Activated effector memory CD4-positive, alpha-beta T cell treated with Interleukin-2 at 50 U/mL for 16 hours (primary cell): ENCODE measurements around the gene SYTL2.
"Not testable (repeated sequence)": the region's sequence is repeated elsewhere in the genome, so short reads cannot be mapped to it uniquely, and the experiment has no call there.

ENCODE experiments used
- DNase-seq: peaks from one replicate; pipeline ENCODE4 v3.0.0-alpha.2; 2020

SYTL2 gene

DNA sequence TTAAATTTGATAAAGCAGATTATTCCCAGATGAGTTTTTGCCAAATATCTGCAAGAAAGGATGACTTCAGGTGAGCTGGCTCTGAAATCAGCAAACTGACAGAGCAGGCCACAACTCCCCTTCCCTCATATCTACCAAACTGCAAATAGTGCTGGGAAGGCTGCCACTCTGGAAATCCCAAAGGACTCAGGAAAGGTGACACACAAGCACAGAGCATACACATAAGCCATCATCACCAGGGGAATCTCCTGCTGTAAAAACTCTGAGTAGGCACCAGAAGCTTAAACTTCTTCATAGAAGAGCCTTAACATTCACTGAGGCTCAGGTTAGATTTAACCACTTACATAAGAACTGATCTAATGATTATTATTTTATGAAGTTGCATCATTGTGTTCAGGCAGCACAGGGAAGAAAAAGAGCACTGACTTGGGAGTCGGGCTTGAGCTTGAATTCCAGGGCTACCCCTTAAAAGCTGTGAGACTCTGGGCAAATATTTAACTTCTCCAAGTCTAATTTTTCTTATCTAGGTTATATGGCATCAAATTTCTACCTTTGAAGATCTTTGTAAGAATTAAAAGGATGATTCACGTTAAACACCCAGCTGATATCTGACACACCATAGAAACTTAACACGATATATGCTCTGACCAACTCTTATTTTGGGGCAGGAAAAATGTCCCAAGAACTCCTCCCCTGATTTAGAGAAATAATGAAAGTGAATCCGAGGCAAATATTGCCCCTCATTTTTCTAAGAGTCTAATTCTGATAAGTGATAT lies 15.0 kb downstream of the SYTL2 start:
- DNase-seq: no peak

- no peak for DNase-seq
Measured at GRCh38 chr11:85791409-85791990, 19.4 kb downstream of the SYTL2 start.

DNA sequence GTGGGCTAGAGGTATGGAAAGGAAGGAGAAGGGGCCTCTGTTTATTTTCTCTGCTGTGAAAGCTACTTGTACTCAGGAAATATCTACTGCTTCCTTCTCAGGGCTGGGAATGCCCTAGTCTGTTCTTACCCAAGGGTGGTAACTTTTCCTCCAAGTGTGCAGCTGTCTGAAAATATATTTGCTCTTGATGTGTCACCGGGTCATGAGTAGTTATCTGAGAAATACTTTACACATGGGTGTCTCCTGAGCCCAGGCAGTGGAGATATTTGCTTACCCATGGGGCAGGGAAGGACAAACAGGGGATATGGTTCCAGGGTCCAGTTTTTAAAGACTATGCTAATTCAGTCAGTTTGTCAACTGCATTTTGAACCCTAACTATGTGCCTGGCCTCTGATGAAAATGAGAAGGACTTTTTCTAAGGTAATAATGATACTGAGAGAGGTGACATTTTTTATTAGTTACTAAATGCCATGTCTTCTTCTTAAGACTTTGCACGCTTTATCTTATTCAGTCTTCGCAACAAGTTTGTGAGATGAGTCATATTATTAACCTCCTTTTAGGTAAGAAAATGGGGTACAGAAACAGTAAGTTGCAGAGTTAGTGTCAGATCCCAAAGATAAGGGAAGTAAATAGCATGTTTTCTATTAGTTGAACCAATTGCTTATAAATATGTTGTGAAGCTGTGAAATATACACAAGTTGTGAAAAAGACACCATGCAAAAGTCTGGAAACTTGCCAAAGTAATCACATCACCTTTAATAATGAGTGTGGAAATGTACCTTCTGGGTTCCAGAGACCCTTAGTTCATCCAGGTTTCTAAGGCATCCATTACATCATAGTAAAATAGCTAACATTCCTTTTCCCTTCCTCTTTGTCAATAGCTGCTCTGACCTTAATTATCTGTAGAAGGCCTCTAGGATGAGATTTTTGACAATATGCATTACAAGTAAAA lies 22.9 kb downstream of the SYTL2 start:
- DNase-seq: no peak

GRCh38 chr11:85787168-85787567 lies 23.8 kb downstream of the SYTL2 start:
- DNase-seq: no peak

DNA sequence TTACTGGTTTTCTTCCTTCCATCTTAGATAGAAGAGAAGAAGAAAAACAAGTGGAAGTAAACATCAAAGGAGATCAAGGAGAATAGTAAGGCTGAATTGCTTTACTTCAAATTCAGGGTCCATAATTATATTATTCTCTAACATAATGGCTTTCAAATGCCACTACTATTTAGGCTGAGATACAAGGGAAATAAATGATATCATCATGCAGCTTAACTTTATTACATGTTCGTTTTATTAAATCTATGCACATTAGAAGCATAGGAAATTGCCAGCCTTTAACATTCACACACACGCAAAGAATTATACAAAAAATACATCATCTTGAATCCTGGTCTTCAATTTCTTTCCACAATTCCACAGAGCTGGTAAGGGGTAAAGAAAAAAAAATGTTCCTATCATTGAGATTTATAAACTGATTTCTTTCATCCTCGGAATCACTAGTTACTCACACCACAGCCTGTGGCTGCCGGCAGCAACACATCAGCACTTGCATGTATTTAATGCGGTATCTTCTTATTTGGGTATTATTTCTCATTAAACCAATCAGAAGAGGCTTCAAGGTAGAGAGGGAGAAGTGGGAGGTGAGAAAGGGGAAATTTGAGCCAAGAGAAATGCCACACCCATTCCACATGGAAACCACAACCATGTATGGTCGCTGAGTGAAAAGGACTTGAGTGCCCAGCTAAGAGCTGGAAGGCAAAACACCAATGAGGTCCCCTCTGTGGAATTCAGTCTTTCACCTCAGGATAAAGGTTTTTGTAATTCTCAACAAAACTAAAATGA lies 26.3 kb downstream of the SYTL2 start:
- no peak for DNase-seq

DNA sequence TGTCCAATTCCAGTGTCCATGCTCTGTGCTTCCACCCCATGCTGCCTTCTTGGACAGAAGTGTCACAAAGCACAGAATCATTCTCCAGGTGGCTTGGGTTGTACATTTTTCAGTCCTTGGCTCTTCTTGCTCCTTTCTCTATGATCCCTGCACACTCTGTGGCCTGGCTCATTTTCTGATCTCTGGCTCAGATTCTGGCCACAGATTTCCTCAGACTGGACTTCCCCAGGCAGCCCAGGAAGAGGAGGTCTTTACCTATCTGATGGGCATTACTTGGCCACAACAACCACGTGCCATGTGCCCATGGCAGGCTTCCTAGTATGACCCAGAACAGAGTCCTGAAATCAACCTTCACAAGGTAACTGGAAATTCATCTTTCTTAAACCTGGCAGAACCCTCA lies 27.2 kb downstream of the SYTL2 start:
- DNase-seq: no peak

DNA sequence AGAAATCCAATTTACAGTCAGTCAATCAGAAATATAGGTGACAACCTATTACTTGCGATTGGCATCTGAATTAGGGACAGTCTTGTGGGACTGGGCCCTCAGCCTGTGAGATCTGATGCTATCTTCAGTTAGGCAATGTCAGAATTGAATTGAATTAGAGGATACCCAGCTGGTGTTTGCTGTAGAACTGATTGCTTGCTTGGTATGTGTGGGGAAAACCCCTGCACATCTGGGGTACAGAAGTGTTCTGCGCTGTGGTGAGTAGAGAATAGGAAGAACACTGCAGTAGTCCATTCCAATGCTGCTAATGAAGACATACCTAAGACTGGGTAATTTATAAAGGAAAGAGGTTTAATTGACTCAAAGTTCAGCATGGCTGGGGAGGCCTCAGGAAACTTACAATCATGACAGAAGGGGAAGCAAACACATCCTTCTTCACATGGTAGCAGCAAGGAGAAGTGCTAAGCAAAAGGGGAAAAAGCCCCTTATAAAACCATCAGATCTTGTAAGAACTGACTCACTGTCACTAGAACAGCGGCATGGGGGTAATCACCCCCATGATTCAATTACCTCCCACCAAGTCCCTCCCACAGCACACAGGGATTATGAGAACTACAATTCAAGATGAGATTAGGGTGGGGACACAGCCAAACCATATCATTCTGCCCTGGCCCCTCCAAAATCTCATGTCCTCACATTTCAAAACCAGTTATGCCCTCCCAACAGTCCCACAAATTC lies 30.0 kb downstream of the SYTL2 start:
- not testable (repeated sequence) for DNase-seq

DNA sequence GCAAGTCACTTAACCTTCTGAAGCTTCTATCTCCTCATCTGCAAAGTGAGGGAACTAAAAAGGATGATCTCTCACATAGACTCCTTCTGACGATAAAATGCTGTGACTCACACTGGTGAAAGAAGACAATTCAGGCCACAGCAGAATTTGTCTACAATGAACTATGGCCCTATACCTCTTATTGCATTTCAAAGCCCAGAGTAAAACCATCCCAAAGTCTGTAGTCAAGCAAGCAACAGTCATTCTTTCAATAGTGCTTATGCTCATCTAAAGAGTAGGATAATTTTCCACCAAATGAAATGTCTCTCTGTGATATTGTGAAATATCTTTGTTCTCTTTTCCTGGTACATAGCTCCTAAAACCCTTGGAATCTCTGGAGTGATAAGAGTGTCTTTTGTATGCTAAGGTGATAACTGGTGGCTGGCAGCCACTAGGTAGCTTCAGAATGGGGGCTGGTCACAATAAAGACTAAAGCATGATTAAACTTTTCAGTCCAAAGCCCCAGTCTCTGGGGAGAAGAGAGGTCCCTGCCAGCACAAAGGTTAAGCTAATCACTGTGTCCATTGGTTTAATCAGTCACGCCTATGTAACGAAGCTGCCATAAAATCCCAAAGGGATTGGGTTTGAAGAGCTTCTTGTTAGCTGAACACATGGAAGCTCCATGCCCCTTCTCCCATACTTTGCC lies 30.8 kb downstream of the SYTL2 start:
- DNase-seq: no peak

GRCh38 chr11:85777603-85777972 lies 33.4 kb downstream of the SYTL2 start:
- DNase-seq: not testable (repeated sequence)

DNA sequence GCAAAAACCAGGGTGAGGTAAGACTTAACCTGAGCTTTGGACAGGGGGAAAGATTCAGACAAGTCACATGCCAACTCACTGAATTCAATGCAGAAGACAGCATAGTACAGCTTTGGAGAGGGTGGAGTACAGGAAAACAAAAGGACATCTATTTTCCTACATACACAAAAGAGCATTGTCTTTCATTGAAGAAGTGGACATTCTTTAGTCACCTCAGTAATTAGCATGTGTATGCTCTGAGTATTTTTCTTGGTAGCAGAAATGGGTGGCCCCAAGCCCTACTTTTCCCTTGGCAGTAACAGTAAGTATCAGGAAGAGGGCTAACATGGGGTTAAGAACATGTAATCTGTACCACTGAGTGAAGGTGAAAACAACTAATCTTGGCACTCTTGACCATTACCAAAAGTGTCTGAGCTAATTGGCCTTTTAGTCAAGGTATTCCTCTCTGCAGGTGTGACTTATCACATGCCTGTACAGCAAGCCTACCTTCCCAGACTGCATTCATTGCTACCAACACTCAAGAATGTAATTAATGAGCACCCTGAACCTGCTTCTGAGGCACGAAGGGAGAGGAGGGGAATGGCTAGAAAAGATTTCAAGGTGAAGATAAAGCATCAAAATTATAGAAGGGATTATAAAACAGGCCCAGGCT lies 33.9 kb downstream of the SYTL2 start:
- DNase-seq: no peak

DNA sequence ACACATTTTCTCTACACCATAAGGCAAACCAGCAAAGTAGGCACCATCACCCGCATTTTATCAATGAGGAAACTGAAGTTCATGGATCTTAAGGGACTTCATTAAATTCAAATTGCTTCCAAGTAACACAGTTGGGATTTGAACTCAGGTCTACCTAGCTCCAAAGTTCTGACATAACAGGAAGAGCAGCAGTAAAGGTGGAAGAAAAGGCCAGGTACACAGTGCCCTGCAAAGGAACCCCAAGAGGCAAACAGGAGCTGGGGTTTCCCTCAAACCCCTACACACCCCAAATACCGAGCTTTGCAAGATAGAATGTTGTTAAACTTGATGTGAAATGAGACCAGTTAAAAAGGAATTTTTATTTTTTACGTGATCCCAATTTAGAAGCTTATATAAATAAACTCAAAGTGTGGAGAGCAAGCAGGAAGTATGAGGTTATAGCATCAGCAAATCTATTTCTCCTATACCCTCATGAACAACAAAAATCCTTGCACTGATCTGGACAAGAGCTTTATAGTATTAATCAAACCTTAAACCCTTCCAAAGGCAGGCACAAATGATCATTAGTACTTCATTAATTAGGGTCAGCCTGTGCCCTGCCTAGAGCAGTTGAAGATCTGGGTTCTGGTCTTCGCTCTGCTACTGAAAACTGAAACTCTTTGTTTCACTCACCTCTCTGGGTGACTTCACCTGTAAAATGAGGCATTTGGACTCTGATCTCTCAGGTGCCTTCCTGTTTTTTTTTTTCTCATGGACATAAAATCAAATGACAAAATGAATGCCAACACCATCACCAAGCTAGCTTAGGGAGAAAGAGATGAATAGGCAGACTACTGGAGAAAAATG lies 36.5 kb downstream of the SYTL2 start:
- no peak for DNase-seq

- DNase-seq: no peak
Measured at GRCh38 chr11:85772695-85773094, 38.2 kb downstream of the SYTL2 start.

GRCh38 chr11:85771568-85771967 lies 39.4 kb downstream of the SYTL2 start:
- DNase-seq: no peak

GRCh38 chr11:85769771-85770170 lies 41.2 kb downstream of the SYTL2 start:
- DNase-seq: no peak

GRCh38 chr11:85768473-85769146 lies 42.3 kb downstream of the SYTL2 start:
- no peak for DNase-seq

DNA sequence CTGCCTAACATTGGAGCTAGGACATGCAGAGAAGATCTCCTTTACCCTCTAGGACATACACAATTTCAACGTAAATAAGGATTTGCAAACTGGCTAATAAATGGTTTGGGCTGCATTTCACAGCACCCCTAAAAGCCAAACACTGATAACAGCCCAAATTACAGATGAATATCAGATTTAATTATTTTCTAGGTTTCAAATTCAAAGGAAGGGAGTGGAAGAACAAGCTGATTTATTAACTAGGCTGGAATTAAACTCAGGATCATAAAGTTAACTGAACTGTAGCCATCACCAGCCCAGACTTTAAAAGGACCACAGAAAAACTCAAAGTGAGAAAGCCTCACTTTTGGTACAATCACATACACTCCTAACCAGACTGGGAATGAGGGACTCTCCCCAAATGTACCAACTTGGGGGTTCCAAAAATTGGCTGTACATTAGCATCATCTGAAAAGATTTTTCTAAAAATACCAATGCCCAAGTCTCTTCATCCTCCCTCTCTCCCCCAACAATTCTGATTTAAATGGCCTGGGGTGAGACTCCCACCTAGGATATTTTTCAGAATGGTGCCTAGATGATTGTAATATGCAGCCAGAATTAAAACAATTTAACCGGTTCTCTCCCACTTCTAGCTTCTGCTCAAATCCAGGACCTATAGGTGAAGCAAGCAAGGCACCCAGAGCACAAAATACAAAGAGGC lies 43.5 kb downstream of the SYTL2 start:
- DNase-seq: no peak

- no peak for DNase-seq
Measured at GRCh38 chr11:85766721-85767161, 44.2 kb downstream of the SYTL2 start.

GRCh38 chr11:85764796-85765195 lies 46.1 kb downstream of the SYTL2 start:
- no peak for DNase-seq

GRCh38 chr11:85762226-85762625 lies 48.7 kb downstream of the SYTL2 start:
- no peak for DNase-seq
